Endothelial cell of umbilical vein (primary cell): ENCODE measurements around the gene CDK7. TPM values are rescaled to one million over a fixed set of nuclear protein-coding genes. Genes with fewer than 3 reads are reported as not detected.

Experiments
- BruUV-seq: library from RNA; stranded (reverse); fragments of 400-500 nt; replicated peaks from 2 replicates; lab custom pipeline; 2021; lab: Mats Ljungman, UMichigan
- CTCF ChIA-PET: fragments of 300-600, 350-600 bp; sonication (Branson Sonifier 250); formaldehyde crosslinking; loops from one replicate; lab custom pipeline; 2021; ENCODE audit warnings: antibody characterized with exemption, inconsistent platforms; lab: Charles Lee
- POLR2A ChIA-PET: fragments of 300-600, 350-600 bp; sonication (Branson Sonifier 250); formaldehyde crosslinking; loops from one replicate; lab custom pipeline; 2021; ENCODE audit warnings: antibody characterized with exemption, inconsistent platforms; lab: Charles Lee
- DNase-seq: peaks from one replicate; pipeline ENCODE4 v3.0.0-alpha.2; 2011; ENCODE audit warnings: low read depth, low spot score
- FAIRE-seq: peaks from 2 replicates; lab custom pipeline; 2011; peaks lifted over from hg19 to GRCh38; lab: Jason Lieb, UNC
- H2AFZ ChIP-seq: 2 replicates; pipeline ENCODE4 v1.6.0; 2012; ENCODE audit warnings: low read depth, low read length, control low read depth, inconsistent platforms
- H3K27ac ChIP-seq: 2 replicates; pipeline ENCODE4 v1.5.1; 2011; ENCODE audit warnings: low read depth, mild to moderate bottlenecking, control low read depth, low read length, moderate library complexity; ENCODE audit not compliant: insufficient read depth
- H3K27me3 ChIP-seq, 2 experiments: 2 replicates each; pipeline versions ENCODE4 v1.6.0 to v1.6.1; 2011; ENCODE audit warnings: low read length in 2 of 2, mixed read lengths in 1 of 2; ENCODE audit not compliant: control insufficient read depth in 2 of 2, insufficient read depth in 2 of 2
- H3K36me3 ChIP-seq, 2 experiments: 2 replicates in 1 of 2; 3 replicates in 1 of 2; pipeline ENCODE4 v1.5.1; 2011; ENCODE audit warnings: low read length in 2 of 2, mild to moderate bottlenecking in 1 of 2, moderate library complexity in 1 of 2; ENCODE audit not compliant: control insufficient read depth in 2 of 2, insufficient read depth in 2 of 2; ENCODE audit errors: extremely low read depth in 1 of 2
- H3K4me1 ChIP-seq: 3 replicates; pipeline ENCODE4 v1.5.1; 2011; ENCODE audit warnings: mild to moderate bottlenecking, low read length; ENCODE audit not compliant: control insufficient read depth, insufficient read depth; ENCODE audit errors: extremely low read depth
- H3K4me2 ChIP-seq: 2 replicates; pipeline ENCODE4 v1.6.1; 2011; ENCODE audit warnings: low read length, control low read depth, mixed read lengths; ENCODE audit not compliant: insufficient read depth
- H3K4me3 ChIP-seq, 3 experiments: fragments of 200-600 bp in 1 of 3; sonication (generic), shearing (Covaris generic) in 1 of 3; replicated peaks in 1 of 3; 2 replicates each; pipeline ENCODE4 v1.5.1; 2011 to 2016; ENCODE audit warnings: control low read depth in 3 of 3, low read length in 3 of 3, mild to moderate bottlenecking in 2 of 3, inconsistent platforms in 1 of 3, low read depth in 1 of 3, moderate library complexity in 1 of 3; ENCODE audit not compliant: insufficient read depth in 1 of 3
- H3K79me2 ChIP-seq: 2 replicates; pipeline ENCODE4 v1.6.0; 2012; ENCODE audit warnings: low read length, inconsistent platforms; ENCODE audit not compliant: control insufficient read depth, insufficient read depth
- H3K9ac ChIP-seq: replicated peaks from 2 replicates; pipeline ENCODE3; 2011; ENCODE audit warnings: low read length, control low read depth; ENCODE audit not compliant: insufficient read depth; ENCODE audit errors: extremely low read depth
- H3K9me1 ChIP-seq: replicated peaks from 3 replicates; pipeline ENCODE4 v1.6.0; 2011; ENCODE audit warnings: mild to moderate bottlenecking, low read length; ENCODE audit not compliant: control insufficient read depth, insufficient read depth; ENCODE audit errors: extremely low read depth
- H3K9me3 ChIP-seq: replicated peaks from 2 replicates; pipeline ENCODE4 v1.5.1; 2012; ENCODE audit warnings: low read length, inconsistent platforms; ENCODE audit not compliant: control insufficient read depth, insufficient read depth
- H4K20me1 ChIP-seq: replicated peaks from 2 replicates; pipeline ENCODE3; 2011; ENCODE audit warnings: mild to moderate bottlenecking, low read length; ENCODE audit not compliant: control insufficient read depth, insufficient read depth; ENCODE audit errors: extremely low read depth
- EZH2 ChIP-seq: IDR thresholded peaks from 2 replicates; pipeline ENCODE4 v1.6.1; 2012; ENCODE audit warnings: borderline replicate concordance, low read depth, mild to moderate bottlenecking, moderate library complexity, low read length, inconsistent platforms; ENCODE audit not compliant: severe bottlenecking
- FOS ChIP-seq: IDR thresholded peaks from 2 replicates; pipeline ENCODE4 v1.6.1; 2011; ENCODE audit warnings: mild to moderate bottlenecking, low read length, moderate library complexity, borderline replicate concordance; ENCODE audit not compliant: insufficient read depth
- GATA2 ChIP-seq: IDR thresholded peaks from 2 replicates; pipeline ENCODE4 v1.7.0; 2011; ENCODE audit warnings: low read depth, mild to moderate bottlenecking, moderate library complexity, mixed read lengths, low read length; ENCODE audit not compliant: insufficient read length, insufficient read depth
- JUN ChIP-seq: IDR thresholded peaks from 2 replicates; pipeline ENCODE4 v1.6.1; 2011; ENCODE audit warnings: borderline replicate concordance, low read depth; ENCODE audit not compliant: insufficient read length, insufficient read depth
- MYC ChIP-seq: IDR thresholded peaks from one replicate; pipeline ENCODE4 v1.6.1; 2011; ENCODE audit warnings: mild to moderate bottlenecking, low read depth, low read length
- POLR2A ChIP-seq: IDR thresholded peaks from 2 replicates; pipeline ENCODE4 v1.6.1; 2012; ENCODE audit warnings: low read depth, mild to moderate bottlenecking, control low read depth, low read length
- POLR2AphosphoS5 ChIP-seq: IDR thresholded peaks from 2 replicates; pipeline ENCODE4 v1.6.1; 2012; ENCODE audit warnings: low read depth, mild to moderate bottlenecking, control low read depth, low read length, moderate library complexity; ENCODE audit not compliant: insufficient read depth
- dilution Hi-C: fragments of 300-500 bp; cut with MboI; formaldehyde crosslinking; loops from one replicate; pipeline ENCODE4 v1.15.0; 2019; ENCODE audit warnings: low sequenced_read_pairs; ENCODE audit not compliant: extremely low pct_ligation_motif_present
- intact Hi-C: fragments of 100-400 bp; cut with micrococcal nuclease; formaldehyde crosslinking; loops from one replicate; pipeline ENCODE4 v1.10.0; 2022
- polyA plus RNA-seq, 4 experiments: library from polyadenylated mRNA; depleted of rRNA in 3 of 4; stranded (reverse) in 3 of 4; unstranded in 1 of 4; fragments of >200 nt; gene quantifications; 2 replicates each; pipeline versions ENCODE4 v1.2.1 to v1.2.3, GENCODE V29; 2011 to 2012; ENCODE audit warnings: missing spikeins in 1 of 4
- total RNA-seq: library from RNA; stranded (reverse); gene quantifications from 2 replicates; pipeline ENCODE4 v1.2.3, GENCODE V29; 2021
- TF ChIP-seq, protein P1 (sequence below): IDR thresholded peaks from 2 replicates; pipeline ENCODE4 v1.6.1; 2011; ENCODE audit not compliant: insufficient read depth, insufficient read length
- TF ChIP-seq, protein P2 (sequence below), 2 donors: IDR thresholded peaks; 1 replicate in 1 of 2; 2 replicates in 1 of 2; pipeline ENCODE4 v1.5.1; 2011; ENCODE audit warnings: low read length in 2 of 2, mild to moderate bottlenecking in 2 of 2, moderate library complexity in 2 of 2, control low read depth in 1 of 2, inconsistent platforms in 1 of 2, low read depth in 1 of 2; ENCODE audit not compliant: insufficient read depth in 1 of 2; ENCODE audit errors: extremely low read depth in 1 of 2

CDK7 gene
- total and polyA plus RNA-seq, 2 donors (not counting 3 experiments of a cell fraction or from before 2014, with no cell fraction given), result 24.6 to 38.1 TPM

- dilution Hi-C loops, result no loop called here
- peaks cover 2% of the 10 kb centered on the region for H3K79me2 ChIP-seq
- H3K9me1 ChIP-seq, result no peaks in the 10 kb centered on the region
- intact Hi-C loops, result no loop called here
- no peak overlapping the region for H3K4me3 ChIP-seq
- H3K36me3 ChIP-seq, result no peaks in the 10 kb centered on the region
- TF ChIP-seq POLR2AphosphoS5 (no peak), JUN (no peak), POLR2A (no peak), EZH2 (no peak), FOS (no peak), GATA2 (no peak), MYC (no peak)
- TF ChIP-seq, protein P1, sequence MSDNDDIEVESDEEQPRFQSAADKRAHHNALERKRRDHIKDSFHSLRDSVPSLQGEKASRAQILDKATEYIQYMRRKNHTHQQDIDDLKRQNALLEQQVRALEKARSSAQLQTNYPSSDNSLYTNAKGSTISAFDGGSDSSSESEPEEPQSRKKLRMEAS, result no peak
- TF ChIP-seq, protein P2, sequence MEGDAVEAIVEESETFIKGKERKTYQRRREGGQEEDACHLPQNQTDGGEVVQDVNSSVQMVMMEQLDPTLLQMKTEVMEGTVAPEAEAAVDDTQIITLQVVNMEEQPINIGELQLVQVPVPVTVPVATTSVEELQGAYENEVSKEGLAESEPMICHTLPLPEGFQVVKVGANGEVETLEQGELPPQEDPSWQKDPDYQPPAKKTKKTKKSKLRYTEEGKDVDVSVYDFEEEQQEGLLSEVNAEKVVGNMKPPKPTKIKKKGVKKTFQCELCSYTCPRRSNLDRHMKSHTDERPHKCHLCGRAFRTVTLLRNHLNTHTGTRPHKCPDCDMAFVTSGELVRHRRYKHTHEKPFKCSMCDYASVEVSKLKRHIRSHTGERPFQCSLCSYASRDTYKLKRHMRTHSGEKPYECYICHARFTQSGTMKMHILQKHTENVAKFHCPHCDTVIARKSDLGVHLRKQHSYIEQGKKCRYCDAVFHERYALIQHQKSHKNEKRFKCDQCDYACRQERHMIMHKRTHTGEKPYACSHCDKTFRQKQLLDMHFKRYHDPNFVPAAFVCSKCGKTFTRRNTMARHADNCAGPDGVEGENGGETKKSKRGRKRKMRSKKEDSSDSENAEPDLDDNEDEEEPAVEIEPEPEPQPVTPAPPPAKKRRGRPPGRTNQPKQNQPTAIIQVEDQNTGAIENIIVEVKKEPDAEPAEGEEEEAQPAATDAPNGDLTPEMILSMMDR (IDR thresholded peaks at IDR 0.05; ENCODE audit: extremely low read depth in 1 of 2, insufficient read depth in 1 of 2, low read depth in 1 of 2, low read length in 2 of 2), result no peak
- no TSS peak for BruUV-seq
- no peak overlapping the region for H2AFZ ChIP-seq
- FAIRE-seq, result no peak
- CTCF ChIA-PET, result no interaction called here
- no peaks in the 10 kb centered on the region for H4K20me1 ChIP-seq
- H3K4me1 ChIP-seq, result peaks cover 12% of the 10 kb centered on the region
- POLR2A ChIA-PET, result no interaction called here
- H3K27ac ChIP-seq, result no peak overlapping the region
- no peaks in the 10 kb centered on the region for H3K9me3 ChIP-seq
- H3K27me3 ChIP-seq, result no peaks in the 10 kb centered on the region
- H3K4me2 ChIP-seq, result no peak overlapping the region
- no peak for DNase-seq
- no peak overlapping the region for H3K9ac ChIP-seq
These were observed 47.3 kb upstream of the CDK7 start for GRCh38 chr5:69187342-69187741.
